Measurements from ENCODE around the gene POSTN.

DNA sequence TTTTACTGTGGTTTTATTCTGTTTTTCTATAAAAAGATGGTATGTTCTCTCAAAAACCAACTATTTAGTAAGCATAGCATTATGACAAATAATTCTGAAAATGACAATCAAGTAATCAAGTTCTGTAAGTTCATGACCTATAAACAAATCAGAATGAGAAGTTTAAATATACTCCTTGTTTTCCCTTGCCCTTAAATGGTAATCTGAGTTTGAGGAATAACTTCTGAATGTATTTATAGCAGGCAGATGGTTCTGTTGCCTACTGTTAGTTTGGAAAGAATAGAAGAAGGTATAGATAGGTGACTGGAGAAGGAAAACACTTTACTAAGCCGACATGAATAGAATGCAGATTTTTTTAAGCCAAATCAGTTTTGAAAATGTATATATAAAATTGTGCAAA, 63.9 kb downstream of the POSTN start:
- no peak for TF ChIP-seq CTCF (IDR thresholded peaks at IDR 0.05 in 4 of 5, conservative IDR thresholded peaks at IDR 0.05 in 1 of 5)
- no peak for TF ChIP-seq POLR2A (IDR thresholded peaks at IDR 0.05)
